ENCODE results near the gene C5orf63. TPM values are rescaled to one million over a fixed set of nuclear protein-coding genes. Genes with fewer than 3 reads are reported as not detected.

The C5orf63 gene
- total and polyA plus RNA-seq, 2 of the 8 experiments (the other 6 are each of a cell fraction or from before 2014, with no cell fraction given): 0.67 to 0.71 TPM

DNA sequence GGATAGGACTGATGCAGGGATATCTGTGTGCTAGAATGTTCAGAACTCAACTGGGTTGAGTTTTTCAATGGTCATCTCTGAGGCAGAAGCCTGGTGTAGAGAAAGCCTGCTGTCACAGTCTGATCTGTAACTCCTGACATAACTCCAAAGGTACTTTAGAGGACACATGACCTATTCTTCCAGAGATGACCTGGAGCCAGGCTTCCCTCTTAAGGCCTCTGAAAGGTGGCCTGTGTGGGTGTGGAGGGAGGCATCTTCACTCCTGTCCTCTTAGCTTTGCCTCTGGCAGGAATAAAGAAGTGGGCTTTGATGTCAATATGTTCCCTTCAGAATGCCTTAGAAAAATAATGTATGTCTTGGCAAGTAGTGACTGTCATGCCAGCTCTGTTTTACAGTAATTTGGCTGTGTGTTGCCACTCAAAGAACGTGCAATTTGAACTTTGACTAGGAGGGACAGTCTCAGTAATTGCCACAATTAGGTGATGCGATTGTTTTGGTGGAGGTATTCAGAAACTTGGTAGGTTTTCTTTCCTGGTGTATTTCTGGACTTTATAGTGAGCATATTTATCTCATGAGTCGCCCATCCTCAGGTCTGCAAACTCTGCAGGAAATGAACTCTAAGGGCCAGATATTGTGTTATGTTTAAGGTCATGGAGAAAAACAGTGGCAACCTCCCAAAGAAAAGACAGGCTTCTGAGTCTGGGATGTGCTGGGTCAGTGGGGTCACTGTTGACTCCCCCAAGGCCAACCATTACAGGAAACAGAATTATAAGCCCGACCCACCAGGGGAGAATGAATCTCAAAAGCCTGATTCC, 3.2 kb upstream of the C5orf63 start:
- Histone ChIP-seq H2BK15ac (ENCODE audit: low read length) (no peak overlapping the region), H4K20me1 (replicated peaks in 1 of 2; ENCODE audit: control insufficient read depth in 1 of 2, insufficient read depth in 2 of 2, low read length in 2 of 2) (no peaks in the 10 kb centered on the region), H4K8ac (ENCODE audit: extremely low read depth, insufficient read depth, low read length) (no peak overlapping the region), H3K9ac (replicated peaks in 1 of 4; ENCODE audit: extremely low read depth in 1 of 4, low read depth in 3 of 4, low read length in 3 of 4) (no peak overlapping the region), H3K27me3 (replicated peaks in 1 of 4; ENCODE audit: control insufficient read depth in 3 of 4, extremely low read depth in 1 of 4, insufficient read depth in 3 of 4, low read length in 3 of 4) (no peaks in the 10 kb centered on the region), H3K36me3 (ENCODE audit: control insufficient read depth in 2 of 4, insufficient read depth in 4 of 4, low read length in 3 of 4) (no peaks in the 10 kb centered on the region), H3K4me3 (ENCODE audit: extremely low read depth in 1 of 4, insufficient read depth in 2 of 4, low read depth in 3 of 4, low read length in 4 of 4) (peak overlapping the region in 1 of 4 experiments; percentile 18; a peak in 1 of 8 replicates), H3K14ac (ENCODE audit: insufficient read length) (no peak overlapping the region), H2BK120ac (replicated peaks; ENCODE audit: low read depth, low read length) (peak overlapping the region; percentile 76), H3K79me2 (ENCODE audit: control insufficient read depth in 1 of 2, insufficient read depth in 2 of 2, low read length in 2 of 2) (no peaks in the 10 kb centered on the region), H2BK20ac (ENCODE audit: low read length) (peak overlapping the region; percentile 84), H3K9me3 (ENCODE audit: insufficient read depth in 2 of 2, low read depth in 1 of 2, low read length in 1 of 2) (no peaks in the 10 kb centered on the region), H3K18ac (ENCODE audit: extremely low read depth, low read length) (no peak overlapping the region), H3K27ac (ENCODE audit: low read depth, low read length) (no peak overlapping the region), H3K23ac (ENCODE audit: insufficient read length) (no peak overlapping the region), H2AFZ (ENCODE audit: low read length) (no peak overlapping the region), H3K79me1 (ENCODE audit: low read depth, low read length) (no peaks in the 10 kb centered on the region), H4K91ac (replicated peaks; ENCODE audit: insufficient read length, low read length) (peak overlapping the region; percentile 76), H3K4me2 (ENCODE audit: insufficient read depth in 1 of 2, low read depth in 2 of 2, low read length in 2 of 2) (peak overlapping the region; percentile 2 to 24; a peak in 2 of 4 replicates), H3K56ac (replicated peaks; ENCODE audit: insufficient read length, low read depth, low read length) (no peak overlapping the region), H4K5ac (ENCODE audit: insufficient read length, low read depth, low read length) (no peak overlapping the region), H3K4ac (replicated peaks; ENCODE audit: insufficient read length, low read depth, low read length) (peak overlapping the region; percentile 44), H2AK5ac (ENCODE audit: low read depth, low read length) (no peak overlapping the region; the same call in none of the 2 replicates), H2BK12ac (ENCODE audit: low read depth, low read length) (peak overlapping the region; percentile 86), H3K23me2 (ENCODE audit: low read depth, low read length) (no peaks in the 10 kb centered on the region; the same call in 1 of the 2 replicates), H2BK5ac (ENCODE audit: low read depth, low read length) (peak overlapping the region; percentile 4; the same call in 1 of the 2 replicates), H3K4me1 (replicated peaks in 1 of 4; ENCODE audit: control insufficient read depth in 3 of 4, insufficient read depth in 4 of 4, low read length in 3 of 4) (peaks cover 4 to 9% (median 7%) of the 10 kb centered on the region in 4 experiments; a peak in 6 of 7 replicates)
- ChIA-PET POLR2A (ENCODE audit: partially characterized antibody) (no interaction called here), CTCF (ENCODE audit: partially characterized antibody) (no interaction called here)
- 38% methylated on average over 4 of the region's 4 CpGs; no CpG with 5 or more reads in 1 of the 2 experiments for WGBS, 2 experiments (ENCODE audit: extremely low coverage in 1 of 2, insufficient coverage in 1 of 2, insufficient read length in 1 of 2, insufficient replicate concordance in 2 of 2, low coverage in 1 of 2, low lambda C conversion rate in 2 of 2, missing lambda C conversion rate in 1 of 2)
- DNase-seq (ENCODE audit: low read depth in 1 of 2, low spot score in 2 of 2) (no peak), FAIRE-seq (peak; percentile 7)
- TF ChIP-seq POU5F1 (IDR thresholded peaks at IDR 0.05; ENCODE audit: low read depth, low read length): no peak
- no peak for TF ChIP-seq RXRA (IDR thresholded peaks at IDR 0.05; ENCODE audit: insufficient read depth, low read depth, low read length)
- no peak for TF ChIP-seq KDM1A (IDR thresholded peaks at IDR 0.05; ENCODE audit: borderline replicate concordance, low read length)
- TF ChIP-seq EP300 (IDR thresholded peaks at IDR 0.05; ENCODE audit: borderline replicate concordance in 1 of 2, low read depth in 2 of 2, low read length in 2 of 2): no peak
- TF ChIP-seq SRF (IDR thresholded peaks at IDR 0.05; ENCODE audit: low read depth, low read length): no peak
- no peak for TF ChIP-seq YY1 (IDR thresholded peaks at IDR 0.05; ENCODE audit: low read depth, low read length)
- no peak for TF ChIP-seq POLR2A (IDR thresholded peaks at IDR 0.05; ENCODE audit: control extremely low read depth in 1 of 2, low read depth in 2 of 2, low read length in 2 of 2)
- TF ChIP-seq, protein P1, sequence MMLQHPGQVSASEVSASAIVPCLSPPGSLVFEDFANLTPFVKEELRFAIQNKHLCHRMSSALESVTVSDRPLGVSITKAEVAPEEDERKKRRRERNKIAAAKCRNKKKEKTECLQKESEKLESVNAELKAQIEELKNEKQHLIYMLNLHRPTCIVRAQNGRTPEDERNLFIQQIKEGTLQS (IDR thresholded peaks at IDR 0.05; ENCODE audit: insufficient read depth, low read depth, low read length): no peak
- TF ChIP-seq CEBPB (IDR thresholded peaks at IDR 0.05; ENCODE audit: low read depth, low read length): no peak
- TF ChIP-seq RFX5 (IDR thresholded peaks at IDR 0.05; ENCODE audit: borderline replicate concordance, low read depth, low read length): no peak
- TF ChIP-seq RBBP5 (IDR thresholded peaks at IDR 0.05; ENCODE audit: borderline replicate concordance, low read depth, low read length): no peak
- no peak for TF ChIP-seq POLR2AphosphoS5 (IDR thresholded peaks at IDR 0.05; ENCODE audit: low read depth, low read length)
- no peak for TF ChIP-seq SIRT6 (IDR thresholded peaks at IDR 0.05; ENCODE audit: low read length)

Data from H1 (cell line).